SK-N-DZ (cell line): ENCODE data around the gene NME8. TPM values are rescaled to one million over a fixed set of nuclear protein-coding genes. Genes with fewer than 3 reads are reported as not detected.
"Not testable (repeated sequence)": the region's sequence is repeated elsewhere in the genome, so short reads cannot be mapped to it uniquely, and the experiment has no call there.

Experiments used
- DNase-seq: peaks from one replicate; pipeline ENCODE4 v3.0.0-alpha.2; 2015; ENCODE audit warnings: low spot score
- polyA plus RNA-seq, 2 experiments: library from polyadenylated mRNA; depleted of rRNA; stranded (reverse); fragments of >200 nt; gene quantifications; 2 replicates each; pipeline ENCODE4 v1.2.3, GENCODE V29; 2014

The NME8 gene, protein sequence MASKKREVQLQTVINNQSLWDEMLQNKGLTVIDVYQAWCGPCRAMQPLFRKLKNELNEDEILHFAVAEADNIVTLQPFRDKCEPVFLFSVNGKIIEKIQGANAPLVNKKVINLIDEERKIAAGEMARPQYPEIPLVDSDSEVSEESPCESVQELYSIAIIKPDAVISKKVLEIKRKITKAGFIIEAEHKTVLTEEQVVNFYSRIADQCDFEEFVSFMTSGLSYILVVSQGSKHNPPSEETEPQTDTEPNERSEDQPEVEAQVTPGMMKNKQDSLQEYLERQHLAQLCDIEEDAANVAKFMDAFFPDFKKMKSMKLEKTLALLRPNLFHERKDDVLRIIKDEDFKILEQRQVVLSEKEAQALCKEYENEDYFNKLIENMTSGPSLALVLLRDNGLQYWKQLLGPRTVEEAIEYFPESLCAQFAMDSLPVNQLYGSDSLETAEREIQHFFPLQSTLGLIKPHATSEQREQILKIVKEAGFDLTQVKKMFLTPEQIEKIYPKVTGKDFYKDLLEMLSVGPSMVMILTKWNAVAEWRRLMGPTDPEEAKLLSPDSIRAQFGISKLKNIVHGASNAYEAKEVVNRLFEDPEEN
- not detected in 2 replicates for polyA plus RNA-seq (2014; cell fraction: cytosol; rRNA removed)
- polyA plus RNA-seq (2014; cell fraction: nucleus; rRNA removed): not detected in 2 replicates

DNA sequence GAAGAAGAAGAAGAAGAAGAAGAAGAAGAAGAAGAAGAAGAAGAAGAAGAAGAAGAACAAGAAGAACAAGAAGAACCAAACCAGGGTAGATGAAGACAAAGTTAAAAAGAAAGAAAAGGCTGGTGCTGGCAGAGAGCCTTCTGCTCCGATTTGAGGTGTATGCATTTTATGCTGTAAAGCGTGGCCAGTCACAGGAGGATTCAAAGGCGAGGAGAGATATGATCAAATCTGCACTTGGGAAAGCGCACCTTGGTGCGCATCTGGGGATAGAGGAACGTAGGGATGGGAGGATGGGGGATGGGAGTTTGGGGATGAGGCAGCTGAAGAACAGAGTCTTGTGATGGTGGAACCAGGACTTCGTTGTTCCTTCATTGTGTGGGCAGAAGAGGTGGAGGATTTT lies at the start of gene NME8:
Gene NME8 (plus strand): TSS at position 301 of the 400 bp plus-strand sequence. CDS start 1,670 bp downstream, outside the sequence.
- no peak for DNase-seq

DNA sequence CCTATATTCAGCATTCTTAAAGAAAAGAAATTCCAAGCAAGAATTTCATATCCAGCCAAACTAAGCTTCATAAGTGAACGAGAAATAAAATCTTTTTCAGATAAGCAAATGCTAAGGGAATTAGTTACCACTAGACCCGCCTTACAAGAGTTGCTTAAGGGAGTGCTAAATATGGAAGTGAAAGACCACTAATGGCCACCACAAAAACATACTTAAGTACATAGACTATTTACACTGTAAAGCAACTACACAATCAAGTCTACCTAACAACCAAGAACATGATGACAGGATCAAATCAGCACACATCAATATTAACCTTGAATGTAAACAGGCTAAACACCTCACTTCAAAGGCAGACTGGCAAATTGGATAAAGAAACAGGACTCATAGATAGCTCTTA lies 42.2 kb upstream of the NME8 start:
- DNase-seq: no peak

DNA sequence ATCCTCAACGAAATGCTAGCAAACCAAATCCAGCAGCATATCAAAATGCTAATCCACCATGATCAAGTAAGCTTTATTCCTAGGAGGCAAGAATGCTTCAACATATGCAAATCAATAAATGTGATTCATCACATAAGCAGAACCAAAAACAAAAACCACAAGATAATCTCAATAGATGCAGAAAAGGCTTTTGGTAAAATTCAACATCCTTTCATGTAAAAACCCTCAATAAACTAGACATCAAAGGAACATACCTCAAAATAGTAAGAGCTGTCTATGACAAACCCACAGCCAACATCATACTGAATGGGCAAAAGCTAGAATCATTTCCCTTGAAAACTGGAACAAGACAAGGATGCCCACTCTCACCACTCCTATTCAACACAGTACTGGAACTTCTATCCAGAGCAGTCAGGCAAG lies 36.2 kb upstream of the NME8 start:
- DNase-seq: not testable (repeated sequence)

DNA sequence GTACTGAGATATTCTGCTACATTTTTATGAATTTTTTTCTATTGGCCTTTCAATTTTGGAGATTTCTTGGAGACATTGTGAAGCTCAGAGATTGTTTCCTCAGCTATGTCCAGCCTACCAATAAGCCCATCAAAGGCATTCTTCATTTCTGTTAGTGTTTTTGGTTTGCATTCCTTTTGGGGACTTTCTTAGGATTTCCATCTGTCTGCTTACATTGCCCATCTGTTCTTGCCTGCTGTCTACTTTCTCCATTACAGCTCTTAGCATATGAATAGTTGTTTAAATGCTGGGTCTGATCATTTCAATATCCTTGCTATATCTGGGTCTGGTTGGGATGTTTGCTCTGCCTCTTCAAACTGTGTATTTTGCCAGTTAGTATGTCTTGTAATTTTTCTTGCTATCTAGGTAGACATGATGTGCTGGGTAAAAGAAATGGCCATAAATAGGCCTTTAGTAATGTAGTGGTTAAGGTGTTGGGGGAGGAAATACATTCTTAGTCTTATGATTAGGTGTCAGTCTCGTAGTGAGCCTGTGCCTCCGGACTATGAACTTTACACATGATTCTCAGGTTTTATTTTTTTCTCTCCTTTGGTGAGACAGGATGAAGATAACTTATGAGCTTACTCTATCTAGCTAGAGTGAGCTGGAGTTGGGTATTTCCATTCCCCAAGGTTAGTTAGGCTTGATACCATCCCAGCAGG lies 32.6 kb upstream of the NME8 start:
- no peak for DNase-seq

DNA sequence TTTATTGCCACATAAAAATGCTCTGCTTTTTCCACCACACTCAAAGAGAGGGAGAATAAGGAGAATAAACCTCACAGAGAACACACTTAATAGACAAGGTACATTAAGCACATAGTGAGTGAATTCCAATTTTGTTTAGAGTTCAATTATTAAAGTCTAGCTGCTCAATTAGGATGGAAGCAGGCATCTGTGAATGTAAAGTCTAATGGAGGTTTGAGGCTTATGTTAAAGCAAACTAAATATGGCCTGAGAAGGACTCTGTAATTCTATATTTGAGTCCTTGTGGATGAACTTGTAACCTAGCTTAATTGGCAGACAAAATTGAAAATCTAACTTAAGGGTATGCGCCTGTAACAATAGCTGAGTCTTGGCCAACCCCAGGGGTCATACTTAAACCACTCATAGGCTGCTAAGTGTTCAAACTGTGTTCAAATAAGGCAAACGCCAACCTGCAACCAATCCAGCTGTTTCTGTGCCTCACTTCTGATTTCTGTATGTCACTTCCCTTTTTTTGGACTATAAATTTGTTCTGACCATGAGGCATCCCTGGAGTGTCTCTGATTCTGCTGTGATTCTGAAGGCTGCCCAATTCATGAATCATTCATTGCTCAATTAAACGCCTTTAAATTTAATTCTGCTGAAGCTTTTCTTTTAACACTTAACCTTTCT lies 31.3 kb upstream of the NME8 start:
- no peak for DNase-seq

DNA sequence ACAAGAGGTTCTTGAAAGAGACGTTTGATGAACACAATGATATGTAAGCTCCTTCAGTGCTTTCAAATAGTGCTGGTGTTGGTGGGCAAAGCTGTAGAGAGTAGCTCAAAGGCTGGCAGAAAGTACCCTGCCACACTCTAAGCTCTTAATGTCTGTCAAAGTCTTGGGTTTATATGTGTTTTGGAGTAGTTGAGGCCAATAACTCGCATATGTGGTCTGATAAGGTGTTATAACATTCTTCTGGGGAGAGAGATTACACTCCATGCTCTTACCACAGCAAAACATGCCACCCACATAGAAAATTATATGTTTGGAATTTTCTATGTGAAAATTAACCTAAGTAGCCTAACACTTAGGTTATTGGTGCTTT lies 30.8 kb upstream of the NME8 start:
- no peak for DNase-seq

DNA sequence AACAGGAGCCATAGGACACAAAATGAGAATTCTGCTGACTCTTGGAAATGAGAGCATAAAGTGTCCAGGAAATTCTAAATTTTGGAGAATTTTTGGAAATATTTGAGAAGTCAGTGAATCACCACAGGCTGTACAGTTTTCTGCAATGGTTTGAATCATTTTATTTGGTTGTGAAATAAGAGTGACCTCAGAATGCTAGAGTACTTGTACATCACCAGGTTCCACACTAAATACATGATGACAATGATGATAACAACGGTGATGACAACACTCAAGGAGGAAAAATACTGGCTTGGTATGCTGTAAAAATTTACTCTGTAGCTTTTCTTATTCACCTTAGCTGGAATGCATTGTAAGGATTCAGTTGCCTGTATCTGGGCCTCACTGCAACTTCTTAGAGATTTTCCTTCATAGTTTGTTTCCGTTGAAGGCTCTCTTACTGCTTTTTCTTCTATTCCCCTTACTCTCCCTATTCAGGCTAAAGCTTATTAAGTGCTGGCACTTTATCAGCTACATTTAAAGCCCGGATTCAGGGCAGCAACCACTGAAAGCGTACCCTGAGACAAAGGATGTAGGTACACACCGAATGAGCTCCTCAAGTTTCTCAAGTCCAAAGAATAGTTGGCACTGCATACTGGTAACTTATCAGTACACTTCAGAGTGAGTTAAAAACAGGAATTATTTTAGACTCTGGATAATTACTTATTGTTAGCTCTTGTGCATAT lies 30.2 kb upstream of the NME8 start:
- no peak for DNase-seq

DNA sequence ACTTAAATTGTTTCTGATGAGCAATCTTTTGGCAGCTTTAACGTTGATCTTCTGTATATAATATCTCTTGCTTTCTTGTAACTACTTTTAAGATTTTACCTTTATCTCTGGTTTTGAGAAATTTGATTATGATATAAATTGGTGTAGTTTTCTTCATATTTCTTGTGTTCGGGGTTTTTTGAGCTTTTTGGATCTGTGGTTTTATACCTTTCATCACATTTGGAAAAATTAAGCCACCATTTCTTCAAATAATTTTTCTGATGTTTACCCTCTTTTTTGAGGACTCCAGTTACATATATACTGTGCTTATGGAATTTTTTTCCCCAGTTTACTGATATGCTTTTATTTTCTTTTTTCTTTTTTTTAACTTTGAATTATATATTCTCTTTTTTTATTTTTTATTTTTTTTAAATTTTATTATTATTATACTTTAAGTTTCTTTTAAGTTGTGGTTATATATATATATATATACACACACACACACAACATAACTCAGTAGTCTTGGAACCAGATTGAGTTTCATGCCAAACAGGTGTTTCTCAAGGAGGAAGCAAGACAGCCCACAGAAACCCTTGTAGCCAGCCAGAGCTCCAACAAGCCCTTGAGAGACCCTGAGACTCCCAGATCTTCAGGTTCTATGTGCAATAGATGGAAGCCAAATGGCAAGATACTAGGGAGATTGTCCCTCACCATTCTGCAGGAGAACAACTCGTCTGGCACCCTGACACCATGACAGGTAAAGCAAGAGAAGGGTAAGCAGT lies 27.5 kb upstream of the NME8 start:
- no peak for DNase-seq

DNA sequence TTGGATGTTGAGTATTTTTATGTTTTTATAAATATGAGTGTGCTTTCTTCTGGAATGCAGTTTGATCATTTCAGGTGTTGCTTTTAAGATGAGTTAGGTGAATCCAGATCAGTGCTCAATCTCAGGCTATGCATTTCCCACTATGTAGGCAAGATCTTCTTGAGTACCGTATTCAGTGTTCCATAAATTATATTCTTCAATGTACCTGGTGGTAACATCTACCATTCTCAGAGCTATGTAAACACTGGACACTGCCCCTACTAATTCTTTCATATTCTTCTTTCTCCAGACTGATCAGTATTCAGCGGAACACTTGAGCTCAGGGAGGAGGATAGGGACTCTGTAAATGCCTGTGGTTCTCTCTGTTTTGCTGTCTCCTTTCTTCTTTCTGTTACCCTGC lies 25.5 kb upstream of the NME8 start:
- no peak for DNase-seq

DNA sequence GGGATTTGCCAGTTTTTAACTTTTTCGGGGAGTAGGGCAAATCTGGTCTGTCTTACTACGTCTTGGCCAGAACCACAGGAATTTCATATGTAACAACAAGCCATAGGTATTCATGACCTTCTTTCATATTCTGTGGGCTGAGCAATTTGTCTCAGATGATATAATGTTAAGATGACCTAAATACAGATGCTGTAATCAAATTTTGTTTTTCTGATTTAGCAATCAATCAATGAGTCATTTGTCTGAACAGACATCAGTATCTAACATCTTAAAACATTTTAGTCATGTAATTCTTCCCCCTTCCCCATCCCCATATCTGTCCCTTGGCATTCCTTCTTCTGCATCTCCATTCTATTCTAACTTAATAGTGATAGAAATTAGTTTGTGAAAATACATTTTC lies 24.8 kb upstream of the NME8 start:
- no peak for DNase-seq

DNA sequence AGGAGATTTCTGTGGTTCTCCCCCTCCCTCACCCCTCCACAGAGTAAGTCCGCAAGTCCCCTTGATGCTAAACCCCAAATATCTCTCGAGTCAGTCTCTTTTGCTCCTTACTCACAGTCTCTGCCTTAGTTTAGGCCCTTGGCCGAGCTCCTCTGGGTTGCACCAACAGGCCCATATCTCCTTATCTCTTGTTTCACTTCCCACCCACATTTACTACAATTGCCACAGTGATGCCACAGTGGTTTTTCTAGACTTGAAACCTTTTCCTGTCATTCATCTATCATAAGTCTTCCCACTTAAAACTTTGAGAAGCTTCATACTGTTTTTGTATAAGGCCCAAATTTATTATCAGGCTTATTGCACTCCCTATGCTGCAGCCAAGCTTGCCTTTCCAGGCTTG lies 23.4 kb upstream of the NME8 start:
- no peak for DNase-seq

DNA sequence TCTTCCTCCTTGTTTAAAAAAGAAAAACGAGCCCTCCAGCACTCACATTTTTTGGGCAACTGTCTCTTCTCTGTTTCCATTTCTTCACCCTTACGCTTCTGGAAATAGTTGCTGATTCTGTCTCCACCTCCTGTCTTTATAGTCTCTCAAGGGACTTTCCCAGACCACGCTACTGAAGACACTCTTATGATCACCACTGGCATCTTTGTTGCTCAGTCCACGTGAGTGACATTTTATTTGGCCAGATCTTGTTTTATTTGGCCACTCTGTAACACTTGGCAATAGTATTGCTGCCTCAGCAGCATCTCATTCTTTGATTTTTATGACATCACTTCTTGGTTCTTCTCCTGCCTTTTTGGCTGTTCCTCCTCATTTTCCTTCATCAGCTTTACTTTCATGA lies 21.6 kb upstream of the NME8 start:
- no peak for DNase-seq

DNA sequence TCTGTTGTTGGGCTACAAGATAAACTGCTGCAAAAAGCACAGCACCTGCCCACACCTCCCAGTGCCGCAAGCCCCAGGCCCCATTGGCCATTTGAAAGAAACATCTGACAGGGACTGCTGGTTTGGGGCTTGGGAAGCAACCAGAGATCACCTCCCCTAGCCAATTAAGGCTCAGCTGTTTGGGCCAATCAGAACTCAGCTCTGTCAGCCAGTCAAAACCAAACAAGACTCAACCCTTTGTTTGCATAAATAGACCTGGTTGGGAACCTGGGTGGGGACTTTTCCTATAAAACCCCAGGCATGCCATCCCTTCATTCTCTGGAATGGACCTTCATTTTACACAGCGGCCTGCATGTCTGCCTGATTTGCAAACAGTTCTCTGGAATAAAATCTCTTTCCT lies 17.2 kb upstream of the NME8 start:
- DNase-seq: no peak

DNA sequence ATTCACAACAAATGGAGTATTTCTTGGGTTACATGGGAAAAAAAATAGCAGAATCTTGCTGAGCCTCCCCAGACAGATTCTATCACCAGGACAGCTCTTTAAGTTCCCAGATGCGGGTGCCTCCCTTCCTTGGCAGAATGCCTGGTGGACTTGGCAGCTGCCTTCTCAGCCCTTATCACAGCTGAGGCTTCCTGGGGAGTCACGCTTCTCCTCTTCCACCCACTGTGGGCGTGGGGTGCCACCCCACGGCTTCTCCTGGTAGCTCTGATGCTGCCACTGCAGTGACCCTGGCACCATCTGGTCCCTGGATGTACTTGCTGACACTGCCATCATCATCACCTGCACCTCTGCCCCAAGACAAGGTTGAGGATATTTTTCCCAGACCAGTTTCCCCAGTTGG lies 16.2 kb upstream of the NME8 start:
- no peak for DNase-seq

DNA sequence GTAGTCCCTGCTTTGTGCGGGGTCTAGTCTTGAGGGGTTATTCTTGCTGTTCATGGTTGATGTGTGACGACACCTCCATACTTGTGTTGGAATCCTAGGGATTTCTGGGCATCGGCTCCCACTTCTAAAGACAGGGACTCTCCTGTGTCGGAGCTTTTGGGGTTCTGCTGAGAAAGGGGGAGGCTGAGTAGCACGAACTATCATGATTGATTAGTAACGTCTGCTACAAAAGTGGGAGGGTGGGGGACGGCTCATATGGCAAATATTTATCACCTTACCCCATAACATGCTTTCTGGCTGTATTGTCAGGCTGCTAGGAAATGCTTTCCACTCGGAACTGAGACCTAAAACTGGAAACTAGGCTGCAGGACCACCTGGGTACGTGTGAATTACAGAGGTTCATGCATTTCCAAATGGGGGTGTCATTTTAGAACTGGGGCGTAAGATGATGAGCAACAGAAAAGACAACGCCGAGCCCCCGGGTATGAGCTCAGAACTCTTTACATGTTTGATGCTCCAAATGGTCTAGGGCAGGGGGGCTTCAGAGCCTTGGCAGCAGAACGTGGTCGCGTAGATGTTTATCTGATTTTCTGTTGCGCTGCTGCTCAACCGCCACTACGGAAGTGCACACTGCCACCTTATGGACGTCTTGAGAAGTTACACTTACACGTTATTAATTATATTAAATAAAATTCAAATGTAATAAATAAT lies 15.1 kb upstream of the NME8 start:
- DNase-seq: peak; percentile 48

DNA sequence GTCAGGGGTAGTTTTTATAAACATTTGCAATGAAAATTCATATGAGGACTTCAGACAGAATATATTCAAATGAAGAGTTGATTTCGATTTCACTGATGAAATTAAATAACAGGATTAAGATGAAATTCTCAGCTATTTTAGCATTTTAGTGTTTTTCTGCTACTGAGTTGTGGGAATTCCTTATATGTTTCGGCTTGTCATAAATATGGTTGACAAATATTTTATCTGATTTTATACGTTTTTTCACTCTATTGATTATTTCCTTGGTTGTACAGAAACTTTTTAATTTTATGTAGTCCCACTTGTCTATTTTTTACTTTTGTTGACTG lies 14.6 kb upstream of the NME8 start:
- no peak for DNase-seq

DNA sequence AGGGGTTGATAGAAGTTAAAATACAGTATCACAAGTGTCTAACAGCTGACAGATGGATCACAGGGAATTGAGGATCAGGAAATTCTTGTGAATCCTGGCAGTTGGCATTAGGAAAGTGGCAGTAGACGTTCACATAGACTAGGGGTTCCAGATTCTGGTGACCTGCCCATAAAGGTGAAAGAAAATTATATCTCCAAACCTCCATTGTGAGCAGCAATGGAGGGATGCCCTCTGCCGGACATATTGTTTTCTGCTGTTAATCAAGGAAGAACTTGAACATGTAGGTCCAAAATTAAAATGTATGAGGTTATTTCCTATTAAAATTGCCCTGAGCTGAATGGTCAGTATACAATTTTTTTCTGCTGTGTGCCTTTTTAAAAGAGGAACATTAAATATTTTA lies 5.1 kb downstream of the NME8 start:
- DNase-seq: peak; percentile 18

DNA sequence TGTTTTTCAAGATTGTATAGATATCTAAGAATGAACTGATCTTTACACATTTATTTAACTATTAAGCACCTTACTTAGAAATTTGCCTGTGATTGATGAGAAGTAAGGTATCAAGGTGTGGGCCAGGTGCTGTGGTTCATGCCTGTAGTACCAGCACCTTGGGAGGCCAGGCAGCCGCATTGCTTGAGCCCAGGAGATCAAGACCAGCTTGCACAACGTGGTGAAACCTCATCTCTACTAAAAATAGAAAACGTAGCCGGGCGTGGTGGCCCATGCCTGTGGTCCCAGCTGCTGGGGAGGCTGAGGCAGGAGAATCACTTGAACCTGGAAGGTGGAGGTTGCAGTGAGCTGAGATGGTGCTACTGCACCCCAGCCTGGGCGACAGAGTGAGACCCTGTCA lies 33.7 kb downstream of the NME8 start:
- DNase-seq: no peak

DNA sequence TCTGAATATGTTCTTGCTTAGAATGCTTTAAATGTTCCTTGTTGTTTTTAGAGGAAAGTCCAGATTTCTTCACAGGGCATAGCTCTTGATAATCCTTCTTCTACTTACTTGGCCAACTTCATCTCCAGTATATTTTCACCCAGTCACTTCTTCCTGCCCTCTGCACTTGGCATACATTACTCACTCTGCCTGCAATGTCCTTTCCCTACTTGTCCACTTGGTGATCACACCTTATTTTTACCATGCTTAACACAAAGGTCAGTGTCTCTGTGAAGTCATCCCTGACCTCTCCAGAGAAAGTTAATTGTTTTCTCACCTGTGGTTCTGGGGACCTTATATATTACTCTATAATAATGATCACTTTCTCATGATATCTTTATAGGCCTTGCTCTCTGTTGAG lies 45.0 kb downstream of the NME8 start:
- DNase-seq: no peak

DNA sequence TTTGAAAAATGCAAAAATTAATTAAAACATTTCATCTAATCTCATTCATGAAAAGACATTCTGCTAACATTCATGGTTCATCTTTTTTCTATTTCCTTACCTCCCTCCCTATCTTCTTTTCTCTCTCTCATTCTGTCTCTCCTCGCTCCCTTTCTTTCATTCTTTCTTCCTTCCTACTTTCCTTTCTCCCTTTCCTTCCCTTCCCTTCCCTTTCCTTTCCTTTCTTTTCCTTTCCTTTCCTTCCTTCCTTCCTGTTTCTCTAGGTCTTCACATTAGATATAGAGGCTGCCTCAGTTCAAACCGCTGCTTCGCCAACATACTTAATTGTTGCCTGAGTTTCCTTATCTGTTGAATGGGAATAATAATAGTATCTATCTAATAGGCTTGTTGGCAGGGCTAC lies 46.3 kb downstream of the NME8 start:
- no peak for DNase-seq
